Measurements from ENCODE around the gene COL6A3. TPM values are rescaled to one million over a fixed set of nuclear protein-coding genes. Genes with fewer than 3 reads are reported as not detected.

Gene COL6A3
- polyA plus RNA-seq, 1 of the 3 experiments (the other 2 are of a cell fraction): 18.5 TPM

DNA sequence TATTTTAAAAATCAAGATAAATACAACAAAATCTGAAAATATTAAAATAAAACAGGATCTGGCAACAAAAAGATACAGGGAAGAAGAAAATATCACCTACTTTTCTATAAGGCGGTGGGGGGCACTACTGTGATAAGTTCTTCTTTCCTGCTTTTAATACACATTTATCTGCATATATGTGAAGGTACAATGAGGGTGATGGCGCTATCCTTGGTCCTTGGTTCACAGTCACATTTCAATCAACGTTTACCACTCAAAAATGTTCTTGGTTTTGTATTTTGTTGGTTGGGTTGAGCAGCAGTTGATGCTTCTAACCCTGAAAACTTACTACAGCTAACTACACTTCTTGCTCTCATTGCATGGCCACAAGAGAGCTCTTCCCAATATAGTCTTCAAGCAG lies 112.4 kb downstream of the COL6A3 start:
- Histone ChIP-seq H3K36me3 (replicated peaks in 1 of 2; ENCODE audit: control insufficient read depth in 1 of 2, insufficient read depth in 2 of 2, low read length in 1 of 2) (no peaks in the 10 kb centered on the region), H3K4me1 (ENCODE audit: control insufficient read depth in 1 of 2, insufficient read depth in 2 of 2, low read depth in 1 of 2, low read length in 1 of 2) (peaks cover 28 to 44% of the 10 kb centered on the region in 2 experiments), H2AFZ (ENCODE audit: low read depth) (no peak overlapping the region), H3K27me3 (ENCODE audit: insufficient read depth) (no peaks in the 10 kb centered on the region), H4K20me1 (ENCODE audit: insufficient read depth) (no peaks in the 10 kb centered on the region), H3K79me2 (ENCODE audit: insufficient read depth) (no peaks in the 10 kb centered on the region), H3K9me2 (no peaks in the 10 kb centered on the region), H3K27ac (ENCODE audit: low read depth in 2 of 2, low read length in 1 of 2) (peak overlapping the region in 1 of 2 experiments; percentile 10; a peak in 1 of 4 replicates), H3K4me3 (ENCODE audit: low read depth in 2 of 2, low read length in 1 of 2) (no peak overlapping the region), H3K9me3 (no peaks in the 10 kb centered on the region), H3K4me2 (no peak overlapping the region), H3K9ac (no peak overlapping the region), H3F3A (replicated peaks; ENCODE audit: insufficient read depth) (peaks cover 25% of the 10 kb centered on the region)
- WGBS (ENCODE audit: low lambda C conversion rate): 90% methylated on average over 3 of the region's 3 CpGs
- TF ChIP-seq, protein P1, sequence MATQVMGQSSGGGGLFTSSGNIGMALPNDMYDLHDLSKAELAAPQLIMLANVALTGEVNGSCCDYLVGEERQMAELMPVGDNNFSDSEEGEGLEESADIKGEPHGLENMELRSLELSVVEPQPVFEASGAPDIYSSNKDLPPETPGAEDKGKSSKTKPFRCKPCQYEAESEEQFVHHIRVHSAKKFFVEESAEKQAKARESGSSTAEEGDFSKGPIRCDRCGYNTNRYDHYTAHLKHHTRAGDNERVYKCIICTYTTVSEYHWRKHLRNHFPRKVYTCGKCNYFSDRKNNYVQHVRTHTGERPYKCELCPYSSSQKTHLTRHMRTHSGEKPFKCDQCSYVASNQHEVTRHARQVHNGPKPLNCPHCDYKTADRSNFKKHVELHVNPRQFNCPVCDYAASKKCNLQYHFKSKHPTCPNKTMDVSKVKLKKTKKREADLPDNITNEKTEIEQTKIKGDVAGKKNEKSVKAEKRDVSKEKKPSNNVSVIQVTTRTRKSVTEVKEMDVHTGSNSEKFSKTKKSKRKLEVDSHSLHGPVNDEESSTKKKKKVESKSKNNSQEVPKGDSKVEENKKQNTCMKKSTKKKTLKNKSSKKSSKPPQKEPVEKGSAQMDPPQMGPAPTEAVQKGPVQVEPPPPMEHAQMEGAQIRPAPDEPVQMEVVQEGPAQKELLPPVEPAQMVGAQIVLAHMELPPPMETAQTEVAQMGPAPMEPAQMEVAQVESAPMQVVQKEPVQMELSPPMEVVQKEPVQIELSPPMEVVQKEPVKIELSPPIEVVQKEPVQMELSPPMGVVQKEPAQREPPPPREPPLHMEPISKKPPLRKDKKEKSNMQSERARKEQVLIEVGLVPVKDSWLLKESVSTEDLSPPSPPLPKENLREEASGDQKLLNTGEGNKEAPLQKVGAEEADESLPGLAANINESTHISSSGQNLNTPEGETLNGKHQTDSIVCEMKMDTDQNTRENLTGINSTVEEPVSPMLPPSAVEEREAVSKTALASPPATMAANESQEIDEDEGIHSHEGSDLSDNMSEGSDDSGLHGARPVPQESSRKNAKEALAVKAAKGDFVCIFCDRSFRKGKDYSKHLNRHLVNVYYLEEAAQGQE (IDR thresholded peaks at IDR 0.05; ENCODE audit: low read depth, low read length): peak; percentile 73; the same call in 1 of the 2 replicates
- TF ChIP-seq GABPA (IDR thresholded peaks at IDR 0.05; ENCODE audit: low read depth): no peak
- ChIA-PET CTCF (no interaction called here), POLR2A (no interaction called here)
- DNase-seq: no peak

DNA sequence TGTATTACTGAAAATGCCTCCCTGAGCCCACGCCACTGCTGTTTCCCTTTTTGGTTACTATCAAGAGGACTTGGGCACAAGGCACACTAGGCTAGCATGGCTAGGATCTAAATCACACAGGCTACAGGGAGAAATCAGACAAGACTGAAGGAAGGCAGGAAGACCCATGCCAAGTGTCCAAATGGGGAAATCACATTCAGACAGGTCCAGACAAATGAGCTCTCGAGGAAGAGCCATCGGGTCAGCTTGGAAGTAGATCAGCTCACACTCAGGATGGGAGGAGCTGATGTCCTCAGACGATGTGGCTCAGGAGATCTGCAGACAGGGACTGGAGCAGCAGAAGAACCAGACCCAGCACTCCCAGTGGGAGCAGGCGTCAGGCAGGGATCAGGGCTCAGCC lies 113.2 kb downstream of the COL6A3 start:
- TF ChIP-seq GATA2 (CRISPR knock-in tag; IDR thresholded peaks at IDR 0.05): no peak
- no peak for TF ChIP-seq YY1 (IDR thresholded peaks at IDR 0.05; ENCODE audit: low read depth)
- TF ChIP-seq JUND (IDR thresholded peaks at IDR 0.05): no peak
- no peak for TF ChIP-seq SIN3A (IDR thresholded peaks at IDR 0.05; ENCODE audit: borderline replicate concordance, low read depth, low read length)
- TF ChIP-seq MXI1 (IDR thresholded peaks at IDR 0.05; ENCODE audit: low read depth, low read length): no peak
- TF ChIP-seq RCOR1 (IDR thresholded peaks at IDR 0.05; ENCODE audit: low read length): no peak
- TF ChIP-seq EP300 (IDR thresholded peaks at IDR 0.05; ENCODE audit: borderline replicate concordance in 1 of 2, low read depth in 1 of 2, low read length in 1 of 2): no peak
- TF ChIP-seq RXRA (IDR thresholded peaks at IDR 0.05; ENCODE audit: borderline replicate concordance, low read depth): no peak
- TF ChIP-seq FOXM1 (IDR thresholded peaks at IDR 0.05; ENCODE audit: low read depth): no peak
- no peak for TF ChIP-seq POLR2AphosphoS5 (IDR thresholded peaks at IDR 0.05; ENCODE audit: low read depth, low read length)
- no peak for TF ChIP-seq EZH2phosphoT487 (IDR thresholded peaks at IDR 0.05; ENCODE audit: borderline replicate concordance, low read depth)
- TF ChIP-seq TCF12 (IDR thresholded peaks at IDR 0.05): no peak
- Histone ChIP-seq H3K79me2 (ENCODE audit: insufficient read depth) (no peaks in the 10 kb centered on the region), H3K4me2 (no peak overlapping the region; the same call in 1 of the 2 replicates), H3F3A (replicated peaks; ENCODE audit: insufficient read depth) (peaks cover 25% of the 10 kb centered on the region), H3K9ac (peak overlapping the region; percentile 32; the same call in 1 of the 2 replicates), H3K4me1 (ENCODE audit: control insufficient read depth in 1 of 2, insufficient read depth in 2 of 2, low read depth in 1 of 2, low read length in 1 of 2) (peaks cover 35 to 46% of the 10 kb centered on the region in 2 experiments), H2AFZ (ENCODE audit: low read depth) (0 out of 2 replicates have a peak overlapping the region, but pooled peaks have one; percentile 25), H3K27me3 (ENCODE audit: insufficient read depth) (no peaks in the 10 kb centered on the region), H3K4me3 (ENCODE audit: low read depth in 2 of 2, low read length in 1 of 2) (no peak overlapping the region), H3K27ac (ENCODE audit: low read depth in 2 of 2, low read length in 1 of 2) (peak overlapping the region; percentile 39 to 99; a peak in 3 of 4 replicates), H3K9me2 (no peaks in the 10 kb centered on the region), H4K20me1 (ENCODE audit: insufficient read depth) (no peaks in the 10 kb centered on the region), H3K9me3 (no peaks in the 10 kb centered on the region), H3K36me3 (replicated peaks in 1 of 2; ENCODE audit: control insufficient read depth in 1 of 2, insufficient read depth in 2 of 2, low read length in 1 of 2) (no peaks in the 10 kb centered on the region)
- ChIA-PET POLR2A (no interaction called here), CTCF (no interaction called here)
- 92% methylated on average over 3 of the region's 5 CpGs for WGBS (ENCODE audit: low lambda C conversion rate)
- DNase-seq: no peak

All from SK-N-SH (cell line).